ENCODE data around the gene IRF4.
"Not testable (repeated sequence)": the region's sequence is repeated elsewhere in the genome, so short reads cannot be mapped to it uniquely, and the experiment has no call there.

IRF4 gene

DNA sequence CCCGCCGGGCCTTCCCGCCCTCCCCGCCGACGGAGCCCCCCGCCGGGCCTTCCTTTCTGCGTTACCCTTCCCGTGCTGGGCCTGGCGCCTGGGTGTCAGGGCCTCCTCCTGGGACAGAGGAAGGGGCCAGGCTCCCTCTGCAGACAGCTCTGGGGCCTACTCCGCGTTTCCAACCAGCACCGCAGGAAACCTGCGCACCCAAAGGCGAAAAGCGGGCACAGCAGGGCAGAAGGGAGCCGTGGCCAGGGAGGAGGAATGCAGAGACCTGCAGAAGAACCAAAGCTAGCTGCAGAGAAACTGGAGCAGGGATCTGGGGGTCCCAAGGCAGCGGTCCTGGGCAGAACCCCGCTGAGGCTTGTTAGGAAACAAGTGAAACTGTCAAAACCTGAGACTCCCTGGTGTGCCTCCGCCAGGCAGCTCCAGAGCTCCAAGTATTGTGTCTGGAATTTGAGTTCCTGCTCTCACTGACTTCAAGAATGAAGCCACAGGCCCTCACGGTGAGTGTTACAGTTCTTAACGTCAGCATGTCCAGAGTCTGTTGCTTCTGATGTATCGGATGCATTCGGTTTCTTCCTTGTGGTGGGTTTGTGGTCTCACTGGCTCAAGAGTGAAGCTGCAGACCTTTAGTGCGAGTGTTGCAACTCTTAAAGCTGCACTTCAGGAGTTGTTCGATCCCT is 33.3 kb downstream of the IRF4 start:
- no peak overlapping the region for H3K4me3 ChIP-seq (ENCODE audit: low read depth, low read length)
- no peak overlapping the region for H3K27ac ChIP-seq (ENCODE audit: extremely low read depth, low read depth, low read length)
- ChIA-PET POLR2A (no interaction called here), CTCF (interaction anchor here (0.6 to 1.2 kb wide), 5 partner anchors 16 to 645 kb away, joined by 3 read pairs; no protein-coding TSS in a partner anchor)
- no peaks in the 10 kb centered on the region for H3K36me3 ChIP-seq (ENCODE audit: control insufficient read depth in 2 of 2, insufficient read depth in 1 of 2, low read length in 2 of 2)
- TF ChIP-seq, protein P1, sequence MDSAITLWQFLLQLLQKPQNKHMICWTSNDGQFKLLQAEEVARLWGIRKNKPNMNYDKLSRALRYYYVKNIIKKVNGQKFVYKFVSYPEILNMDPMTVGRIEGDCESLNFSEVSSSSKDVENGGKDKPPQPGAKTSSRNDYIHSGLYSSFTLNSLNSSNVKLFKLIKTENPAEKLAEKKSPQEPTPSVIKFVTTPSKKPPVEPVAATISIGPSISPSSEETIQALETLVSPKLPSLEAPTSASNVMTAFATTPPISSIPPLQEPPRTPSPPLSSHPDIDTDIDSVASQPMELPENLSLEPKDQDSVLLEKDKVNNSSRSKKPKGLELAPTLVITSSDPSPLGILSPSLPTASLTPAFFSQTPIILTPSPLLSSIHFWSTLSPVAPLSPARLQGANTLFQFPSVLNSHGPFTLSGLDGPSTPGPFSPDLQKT (IDR thresholded peaks at IDR 0.05; ENCODE audit: borderline replicate concordance, low read depth, low read length), result no peak
- TF ChIP-seq ZFHX2 (tag by site-specific recombination; conservative IDR thresholded peaks at IDR 0.05), result no peak
- TF ChIP-seq GLIS1 (tag by site-specific recombination; IDR thresholded peaks at IDR 0.05), result no peak
- TF ChIP-seq, protein P2, sequence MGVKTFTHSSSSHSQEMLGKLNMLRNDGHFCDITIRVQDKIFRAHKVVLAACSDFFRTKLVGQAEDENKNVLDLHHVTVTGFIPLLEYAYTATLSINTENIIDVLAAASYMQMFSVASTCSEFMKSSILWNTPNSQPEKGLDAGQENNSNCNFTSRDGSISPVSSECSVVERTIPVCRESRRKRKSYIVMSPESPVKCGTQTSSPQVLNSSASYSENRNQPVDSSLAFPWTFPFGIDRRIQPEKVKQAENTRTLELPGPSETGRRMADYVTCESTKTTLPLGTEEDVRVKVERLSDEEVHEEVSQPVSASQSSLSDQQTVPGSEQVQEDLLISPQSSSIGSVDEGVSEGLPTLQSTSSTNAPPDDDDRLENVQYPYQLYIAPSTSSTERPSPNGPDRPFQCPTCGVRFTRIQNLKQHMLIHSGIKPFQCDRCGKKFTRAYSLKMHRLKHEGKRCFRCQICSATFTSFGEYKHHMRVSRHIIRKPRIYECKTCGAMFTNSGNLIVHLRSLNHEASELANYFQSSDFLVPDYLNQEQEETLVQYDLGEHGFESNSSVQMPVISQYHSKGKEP (tag by site-specific recombination; IDR thresholded peaks at IDR 0.05), result no peak
- TF ChIP-seq ZNF132 (tag by site-specific recombination; IDR thresholded peaks at IDR 0.05; ENCODE audit: borderline replicate concordance), result no peak
- no peak for TF ChIP-seq ZNF169 (tag by site-specific recombination; IDR thresholded peaks at IDR 0.05)
- TF ChIP-seq, protein P3, sequence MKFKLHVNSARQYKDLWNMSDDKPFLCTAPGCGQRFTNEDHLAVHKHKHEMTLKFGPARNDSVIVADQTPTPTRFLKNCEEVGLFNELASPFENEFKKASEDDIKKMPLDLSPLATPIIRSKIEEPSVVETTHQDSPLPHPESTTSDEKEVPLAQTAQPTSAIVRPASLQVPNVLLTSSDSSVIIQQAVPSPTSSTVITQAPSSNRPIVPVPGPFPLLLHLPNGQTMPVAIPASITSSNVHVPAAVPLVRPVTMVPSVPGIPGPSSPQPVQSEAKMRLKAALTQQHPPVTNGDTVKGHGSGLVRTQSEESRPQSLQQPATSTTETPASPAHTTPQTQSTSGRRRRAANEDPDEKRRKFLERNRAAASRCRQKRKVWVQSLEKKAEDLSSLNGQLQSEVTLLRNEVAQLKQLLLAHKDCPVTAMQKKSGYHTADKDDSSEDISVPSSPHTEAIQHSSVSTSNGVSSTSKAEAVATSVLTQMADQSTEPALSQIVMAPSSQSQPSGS (tag by site-specific recombination; IDR thresholded peaks at IDR 0.05; ENCODE audit: low read depth), result no peak
- no peak for TF ChIP-seq ZNF335 (tag by site-specific recombination; conservative IDR thresholded peaks at IDR 0.05)
- no peak for TF ChIP-seq ZNF776 (tag by site-specific recombination; IDR thresholded peaks at IDR 0.05; ENCODE audit: borderline replicate concordance)
- no peak for TF ChIP-seq ZNF791 (tag by site-specific recombination; IDR thresholded peaks at IDR 0.05)
- TF ChIP-seq ZNF660 (tag by site-specific recombination; IDR thresholded peaks at IDR 0.05), result no peak
- no peaks in the 10 kb centered on the region for H3K4me1 ChIP-seq (ENCODE audit: control insufficient read depth, insufficient read depth, low read length)
- no peaks in the 10 kb centered on the region for H3K9me3 ChIP-seq (ENCODE audit: control insufficient read depth, insufficient read depth, low read depth, low read length)

DNA sequence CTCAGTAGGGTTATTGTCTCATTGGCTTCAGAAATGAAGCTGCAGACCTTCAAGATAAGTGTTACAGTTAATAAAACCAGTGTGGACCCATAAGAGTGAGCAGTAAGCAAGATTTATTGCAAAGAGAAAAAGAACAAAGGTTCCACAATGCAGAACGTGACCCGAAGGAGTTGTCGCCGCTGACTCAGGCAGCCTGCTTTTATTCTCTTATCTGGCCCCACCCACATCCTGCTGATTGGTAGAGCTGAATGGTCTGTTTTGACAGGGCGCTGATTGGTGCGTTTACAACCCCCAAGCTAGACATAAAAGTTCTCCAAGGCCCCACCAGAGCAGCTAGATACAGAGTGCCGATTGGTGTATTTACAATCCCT is 33.9 kb downstream of the IRF4 start:
- POLR2A ChIA-PET; H3K9me3 ChIP-seq (ENCODE audit: control insufficient read depth, insufficient read depth, low read depth, low read length); H3K27ac ChIP-seq (ENCODE audit: extremely low read depth, low read depth, low read length); H3K4me3 ChIP-seq (ENCODE audit: low read depth, low read length); H3K36me3 ChIP-seq (ENCODE audit: control insufficient read depth in 2 of 2, insufficient read depth in 1 of 2, low read length in 2 of 2); H3K4me1 ChIP-seq (ENCODE audit: control insufficient read depth, insufficient read depth, low read length): not testable (repeated sequence)
- CTCF ChIA-PET, result interaction anchor here (0.6 to 1.2 kb wide), 5 partner anchors 33 to 644 kb away, joined by 3 to 5 read pairs (median 3); no protein-coding TSS in a partner anchor

DNA sequence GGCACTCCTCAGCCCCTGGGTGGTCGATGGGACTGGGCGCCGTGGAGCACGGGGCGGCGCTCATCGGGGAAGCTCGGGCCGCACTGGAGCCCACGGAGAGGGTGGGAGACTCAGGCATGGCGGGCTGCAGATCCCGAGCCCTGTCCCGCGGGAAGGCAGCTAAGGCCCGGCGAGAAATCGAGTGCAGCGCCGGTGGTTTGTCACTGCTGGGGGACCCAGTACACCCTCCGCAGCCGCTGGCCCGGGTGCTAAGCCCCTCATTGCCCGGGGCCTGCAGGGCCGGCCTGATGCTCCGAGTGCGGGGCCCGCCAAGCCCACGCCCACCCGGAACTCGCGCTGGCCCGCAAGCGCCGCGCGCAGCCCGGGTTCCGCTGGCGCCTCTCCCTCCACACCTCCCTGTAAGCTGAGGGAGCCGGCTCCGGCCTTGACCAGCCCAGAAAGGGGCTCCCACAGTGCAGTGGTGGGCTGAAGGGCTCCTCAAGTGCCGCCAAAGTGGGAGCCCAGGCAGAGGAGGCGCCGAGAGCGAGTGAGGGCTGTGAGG is 34.7 kb downstream of the IRF4 start:
- H3K4me3 ChIP-seq (ENCODE audit: low read depth, low read length); H3K9me3 ChIP-seq (ENCODE audit: control insufficient read depth, insufficient read depth, low read depth, low read length); H3K27ac ChIP-seq (ENCODE audit: extremely low read depth, low read depth, low read length); H3K4me1 ChIP-seq (ENCODE audit: control insufficient read depth, insufficient read depth, low read length); H3K36me3 ChIP-seq (ENCODE audit: control insufficient read depth in 2 of 2, insufficient read depth in 1 of 2, low read length in 2 of 2); CTCF ChIA-PET: not testable (repeated sequence)
- POLR2A ChIA-PET, result interaction anchor here (0.6 kb wide), 1 partner anchor 224 kb away, joined by 5 read pairs; no protein-coding TSS in a partner anchor

DNA sequence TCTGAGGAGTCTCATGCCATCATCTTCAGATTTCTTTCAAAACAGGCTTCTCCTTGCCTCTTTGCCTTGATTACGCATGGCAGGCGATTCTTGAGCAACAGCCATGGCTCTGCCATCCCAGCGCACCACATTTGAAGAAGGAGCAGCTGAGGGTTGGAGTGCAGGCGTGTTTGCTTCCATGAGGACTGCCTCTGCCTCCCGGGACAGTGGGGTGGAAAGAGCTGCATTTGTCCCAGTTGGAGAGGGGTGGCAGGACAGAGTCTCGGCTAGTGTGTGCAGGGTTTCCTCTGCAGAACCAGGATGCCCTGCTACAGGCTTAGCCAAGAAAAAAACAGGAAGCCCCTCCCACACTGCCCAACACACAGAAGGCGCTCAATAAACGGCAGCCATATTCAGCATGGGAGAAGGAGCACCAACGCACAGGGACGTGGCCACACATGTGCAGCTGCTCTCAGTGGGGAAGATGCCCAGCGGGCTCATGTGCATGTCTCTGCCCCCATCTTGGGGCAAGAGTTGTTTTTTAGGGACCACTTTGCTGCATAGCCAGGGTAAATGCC is 36.6 kb downstream of the IRF4 start:
- TF ChIP-seq, protein P2 (tag by site-specific recombination; IDR thresholded peaks at IDR 0.05), result no peak
- TF ChIP-seq, protein P4, sequence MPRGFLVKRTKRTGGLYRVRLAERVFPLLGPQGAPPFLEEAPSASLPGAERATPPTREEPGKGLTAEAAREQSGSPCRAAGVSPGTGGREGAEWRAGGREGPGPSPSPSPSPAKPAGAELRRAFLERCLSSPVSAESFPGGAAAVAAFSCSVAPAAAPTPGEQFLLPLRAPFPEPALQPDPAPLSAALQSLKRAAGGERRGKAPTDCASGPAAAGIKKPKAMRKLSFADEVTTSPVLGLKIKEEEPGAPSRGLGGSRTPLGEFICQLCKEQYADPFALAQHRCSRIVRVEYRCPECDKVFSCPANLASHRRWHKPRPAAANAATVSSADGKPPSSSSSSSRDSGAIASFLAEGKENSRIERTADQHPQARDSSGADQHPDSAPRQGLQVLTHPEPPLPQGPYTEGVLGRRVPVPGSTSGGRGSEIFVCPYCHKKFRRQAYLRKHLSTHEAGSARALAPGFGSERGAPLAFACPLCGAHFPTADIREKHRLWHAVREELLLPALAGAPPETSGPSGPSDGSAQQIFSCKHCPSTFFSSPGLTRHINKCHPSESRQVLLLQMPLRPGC (tag by site-specific recombination; IDR thresholded peaks at IDR 0.05), result no peak
- TF ChIP-seq ZNF138 (tag by site-specific recombination; IDR thresholded peaks at IDR 0.05; ENCODE audit: borderline replicate concordance) (no peak), ZNF792 (tag by site-specific recombination; IDR thresholded peaks at IDR 0.05) (no peak)
- POLR2A ChIA-PET, result no interaction called here
- no peaks in the 10 kb centered on the region for H3K36me3 ChIP-seq (ENCODE audit: control insufficient read depth in 2 of 2, insufficient read depth in 1 of 2, low read length in 2 of 2)
- no peak overlapping the region for H3K27ac ChIP-seq (ENCODE audit: extremely low read depth, low read depth, low read length)
- H3K4me3 ChIP-seq (ENCODE audit: low read depth, low read length), result no peak overlapping the region
- CTCF ChIA-PET, result no interaction called here
- no peaks in the 10 kb centered on the region for H3K9me3 ChIP-seq (ENCODE audit: control insufficient read depth, insufficient read depth, low read depth, low read length)
- no peaks in the 10 kb centered on the region for H3K4me1 ChIP-seq (ENCODE audit: control insufficient read depth, insufficient read depth, low read length)
